ENCODE measurements around the gene ACR.

- TF ChIP-seq CTCF (conservative IDR thresholded peaks at IDR 0.05 in 1 of 2, IDR thresholded peaks at IDR 0.05 in 1 of 2; ENCODE audit: extremely low read depth in 1 of 2, insufficient read depth in 1 of 2, low read depth in 1 of 2, low read length in 2 of 2) (no peak), EZH2 (IDR thresholded peaks at IDR 0.05; ENCODE audit: borderline replicate concordance, low read length) (no peak)
Observed at GRCh38 chr22:50714631-50715179, 23.3 kb upstream of the ACR start.
